ENCODE data around the gene CYTH4. TPM values are rescaled to one million over a fixed set of nuclear protein-coding genes. Genes with fewer than 3 reads are reported as not detected.

Gene CYTH4
- total and polyA plus RNA-seq, 2 of the 8 experiments (the other 6 are each of a cell fraction or from before 2014, with no cell fraction given), result 0.09 TPM; not detected in 1

GRCh38 chr22:37284126-37284804 lies 2.0 kb downstream of the CYTH4 start:
- no peak overlapping the region for H3K56ac ChIP-seq (replicated peaks; ENCODE audit: insufficient read length, low read depth, low read length)
- TF ChIP-seq SP2 (IDR thresholded peaks at IDR 0.05; ENCODE audit: low read length) (no peak), EGR1 (IDR thresholded peaks at IDR 0.05; ENCODE audit: borderline replicate concordance, low read depth, low read length) (no peak), USF2 (IDR thresholded peaks at IDR 0.05; ENCODE audit: low read length) (no peak), CTBP2 (IDR thresholded peaks at IDR 0.05; ENCODE audit: borderline replicate concordance, insufficient read depth, insufficient read length, low read length) (no peak), MAX (IDR thresholded peaks at IDR 0.05) (no peak), NRF1 (IDR thresholded peaks at IDR 0.05; ENCODE audit: low read depth, low read length) (no peak)
- H3K23me2 ChIP-seq (ENCODE audit: low read depth, low read length), result no peaks in the 10 kb centered on the region
- ChIA-PET POLR2A (ENCODE audit: partially characterized antibody) (no interaction called here), CTCF (ENCODE audit: partially characterized antibody) (interaction anchor here (0.7 to 4.7 kb wide), 7 partner anchors 15 to 262 kb away, joined by 3 to 32 read pairs (median 3); no protein-coding TSS in a partner anchor)
- no peak for FAIRE-seq
- H3K4me3 ChIP-seq (ENCODE audit: extremely low read depth in 1 of 4, insufficient read depth in 2 of 4, low read depth in 3 of 4, low read length in 4 of 4), result no peak overlapping the region
- no peak overlapping the region for H3K9ac ChIP-seq (replicated peaks in 1 of 4; ENCODE audit: extremely low read depth in 1 of 4, low read depth in 3 of 4, low read length in 3 of 4)
- H3K79me1 ChIP-seq (ENCODE audit: low read depth, low read length), result no peaks in the 10 kb centered on the region
- peak overlapping the region; percentile 39 for H4K91ac ChIP-seq (replicated peaks; ENCODE audit: insufficient read length, low read length)
- peak overlapping the region; percentile 35; the same call in 1 of the 2 replicates for H2BK5ac ChIP-seq (ENCODE audit: low read depth, low read length)
- no peak for DNase-seq (ENCODE audit: low read depth in 1 of 2, low spot score in 2 of 2)
- H3K4ac ChIP-seq (replicated peaks; ENCODE audit: insufficient read length, low read depth, low read length), result peak overlapping the region; percentile 10
- peak overlapping the region; percentile 19 for H3K18ac ChIP-seq (ENCODE audit: extremely low read depth, low read length)
- H3K27ac ChIP-seq (ENCODE audit: low read depth, low read length), result no peak overlapping the region
- no peak overlapping the region for H2AFZ ChIP-seq (ENCODE audit: low read length)
- H3K4me1 ChIP-seq (replicated peaks in 1 of 4; ENCODE audit: control insufficient read depth in 3 of 4, insufficient read depth in 4 of 4, low read length in 3 of 4), result peaks cover 0 to 15% (median 4%) of the 10 kb centered on the region in 4 experiments; a peak in 4 of 7 replicates
- 0 out of 2 replicates have a peak overlapping the region, but pooled peaks have one; percentile 48 for H2BK20ac ChIP-seq (ENCODE audit: low read length)
- no peaks in the 10 kb centered on the region for H3K9me3 ChIP-seq (ENCODE audit: insufficient read depth in 2 of 2, low read depth in 1 of 2, low read length in 1 of 2)
- H4K5ac ChIP-seq (ENCODE audit: insufficient read length, low read depth, low read length), result no peak overlapping the region
- H3K14ac ChIP-seq (ENCODE audit: insufficient read length), result no peak overlapping the region
- 74% methylated on average over 9 of the region's 9 CpGs; no CpG with 5 or more reads in 1 of the 2 experiments for WGBS, 2 experiments (ENCODE audit: extremely low coverage in 1 of 2, insufficient coverage in 1 of 2, insufficient read length in 1 of 2, insufficient replicate concordance in 2 of 2, low coverage in 1 of 2, low lambda C conversion rate in 2 of 2, missing lambda C conversion rate in 1 of 2)
- no peaks in the 10 kb centered on the region; a peak in 2 of 7 replicates for H3K27me3 ChIP-seq (replicated peaks in 1 of 4; ENCODE audit: control insufficient read depth in 3 of 4, extremely low read depth in 1 of 4, insufficient read depth in 3 of 4, low read length in 3 of 4)
- no peak overlapping the region; a peak in 1 of 4 replicates for H3K4me2 ChIP-seq (ENCODE audit: insufficient read depth in 1 of 2, low read depth in 2 of 2, low read length in 2 of 2)
- H3K23ac ChIP-seq (ENCODE audit: insufficient read length), result no peak overlapping the region
- H2BK120ac ChIP-seq (replicated peaks; ENCODE audit: low read depth, low read length), result no peak overlapping the region
- no peaks in the 10 kb centered on the region for H3K36me3 ChIP-seq (ENCODE audit: control insufficient read depth in 2 of 4, insufficient read depth in 4 of 4, low read length in 3 of 4)
- no peaks in the 10 kb centered on the region for H3K79me2 ChIP-seq (ENCODE audit: control insufficient read depth in 1 of 2, insufficient read depth in 2 of 2, low read length in 2 of 2)
- H2AK5ac ChIP-seq (ENCODE audit: low read depth, low read length), result peak overlapping the region; percentile 49; the same call in 1 of the 2 replicates
- no peaks in the 10 kb centered on the region for H4K20me1 ChIP-seq (replicated peaks in 1 of 2; ENCODE audit: control insufficient read depth in 1 of 2, insufficient read depth in 2 of 2, low read length in 2 of 2)
- peak overlapping the region; percentile 63; the same call in 1 of the 2 replicates for H2BK12ac ChIP-seq (ENCODE audit: low read depth, low read length)
- H4K8ac ChIP-seq (ENCODE audit: extremely low read depth, insufficient read depth, low read length), result no peak overlapping the region
- H2BK15ac ChIP-seq (ENCODE audit: low read length), result peak overlapping the region; percentile 61; the same call in 1 of the 2 replicates

Measured in H1 (cell line).